SU-DHL-6 (cell line): ENCODE results near the gene WDR5.

Experiments used
- H2AFZ ChIP-seq: fragments of 200-600 bp; sonication (generic); 2 replicates; pipeline ENCODE4 v1.6.1; 2014; ENCODE audit warnings: low read depth, mild to moderate bottlenecking, moderate library complexity, mixed read lengths, antibody characterized with exemption, low read length; ENCODE audit not compliant: severe bottlenecking
- H3F3A ChIP-seq: fragments of 200-600 bp; shearing (Covaris generic); 2 replicates; pipeline ENCODE4 v1.6.0; 2016; ENCODE audit warnings: antibody characterized with exemption, mild to moderate bottlenecking; ENCODE audit not compliant: insufficient read depth
- H3K27ac ChIP-seq: fragments of 200-600 bp; sonication (generic); 2 replicates; pipeline ENCODE4 v1.5.1; 2016; ENCODE audit warnings: low read depth, mild to moderate bottlenecking, low read length, moderate library complexity, mixed read lengths
- H3K27me3 ChIP-seq: fragments of 200-600 bp; sonication (generic), shearing (Covaris generic); 2 replicates; pipeline ENCODE4 v1.6.0; 2014; ENCODE audit warnings: mild to moderate bottlenecking, low read length
- H3K36me3 ChIP-seq: fragments of 200-600 bp; sonication (generic); 2 replicates; pipeline ENCODE4 v1.6.1; 2014; ENCODE audit warnings: mild to moderate bottlenecking, low read length, mixed read lengths
- H3K4me2 ChIP-seq: fragments of 300-600, 200-600 bp; shearing (Covaris generic), sonication (generic); 2 replicates; pipeline ENCODE4 v1.6.0; 2014; ENCODE audit warnings: low read length, low read depth, mild to moderate bottlenecking; ENCODE audit not compliant: poor library complexity, severe bottlenecking
- H3K4me3 ChIP-seq: fragments of 200-600 bp; sonication (generic); 2 replicates; pipeline ENCODE4 v1.5.1; 2014; ENCODE audit warnings: antibody characterized with exemption, low read length, mild to moderate bottlenecking, mixed read lengths; ENCODE audit not compliant: insufficient read depth, poor library complexity, severe bottlenecking
- H3K79me2 ChIP-seq: fragments of 200-600 bp; sonication (generic); 2 replicates; pipeline ENCODE4 v1.6.1; 2014; ENCODE audit warnings: mild to moderate bottlenecking, low read length, moderate library complexity; ENCODE audit not compliant: insufficient read depth
- H3K9ac ChIP-seq: fragments of 200-600 bp; sonication (generic); 2 replicates; pipeline ENCODE4 v1.7.0; 2014; ENCODE audit warnings: mild to moderate bottlenecking, low read length
- H3K9me2 ChIP-seq: fragments of 200-600 bp; sonication (generic); replicated peaks from 2 replicates; pipeline ENCODE4 v1.6.1; 2014; ENCODE audit warnings: low read length; ENCODE audit not compliant: insufficient read depth
- H3K9me3 ChIP-seq: fragments of 200-600 bp; sonication (generic); 2 replicates; pipeline ENCODE4 v1.6.1; 2014; ENCODE audit warnings: low read length, mixed read lengths; ENCODE audit not compliant: insufficient read depth
- H4K20me1 ChIP-seq: fragments of 200-600 bp; sonication (generic); 2 replicates; pipeline ENCODE4 v1.6.1; 2014; ENCODE audit warnings: low read depth, mild to moderate bottlenecking, antibody characterized with exemption, low read length, moderate library complexity, mixed read lengths
- CTCF ChIP-seq: fragments of 200-600 bp; sonication (generic); IDR thresholded peaks from one replicate; pipeline ENCODE4 v1.5.1; 2017; ENCODE audit warnings: antibody characterized with exemption, mild to moderate bottlenecking, low read length, moderate library complexity; ENCODE audit not compliant: insufficient read depth, poor library complexity, severe bottlenecking
- EZH2phosphoT487 ChIP-seq: fragments of 200-600 bp; sonication (generic), shearing (Covaris generic); conservative IDR thresholded peaks from 2 replicates; pipeline ENCODE4 v1.6.1; 2018; ENCODE audit warnings: mild to moderate bottlenecking, antibody characterized with exemption, low read length, moderate library complexity, mixed read lengths

WDR5 gene

GRCh38 chr9:134144801-134145200, 8.9 kb downstream of the WDR5 start:
- Histone ChIP-seq H3F3A (no peaks in the 10 kb centered on the region), H4K20me1 (no peaks in the 10 kb centered on the region), H3K9me2 (no peaks in the 10 kb centered on the region), H3K9me3 (no peaks in the 10 kb centered on the region), H3K27ac (no peak overlapping the region), H3K9ac (no peak overlapping the region), H3K4me2 (no peak overlapping the region), H3K79me2 (peaks cover 6% of the 10 kb centered on the region), H3K4me3 (no peak overlapping the region), H2AFZ (no peak overlapping the region), H3K36me3 (no peaks in the 10 kb centered on the region), H3K27me3 (no peaks in the 10 kb centered on the region)
- TF ChIP-seq EZH2phosphoT487 (no peak), CTCF (no peak)

- H4K20me1 ChIP-seq, result no peaks in the 10 kb centered on the region
- H3K4me3 ChIP-seq, result no peak overlapping the region
- peaks cover 2% of the 10 kb centered on the region; the same call in 1 of the 2 replicates for H3K79me2 ChIP-seq
- H3K27me3 ChIP-seq, result no peaks in the 10 kb centered on the region
- no peaks in the 10 kb centered on the region for H3K36me3 ChIP-seq
- TF ChIP-seq CTCF (no peak), EZH2phosphoT487 (no peak)
- no peaks in the 10 kb centered on the region for H3K9me2 ChIP-seq
- H3F3A ChIP-seq, result no peaks in the 10 kb centered on the region
- H2AFZ ChIP-seq, result no peak overlapping the region
- no peak overlapping the region for H3K27ac ChIP-seq
- H3K4me2 ChIP-seq, result no peak overlapping the region
- no peaks in the 10 kb centered on the region for H3K9me3 ChIP-seq
- no peak overlapping the region for H3K9ac ChIP-seq
Observed at GRCh38 chr9:134145262-134145661, 9.4 kb downstream of the WDR5 start.

- Histone ChIP-seq H3K4me2 (no peak overlapping the region), H3K36me3 (no peaks in the 10 kb centered on the region), H3K9ac (no peak overlapping the region), H3K79me2 (no peaks in the 10 kb centered on the region), H3K9me2 (no peaks in the 10 kb centered on the region), H3K27ac (no peak overlapping the region), H3K4me3 (no peak overlapping the region), H4K20me1 (no peaks in the 10 kb centered on the region), H3K9me3 (no peaks in the 10 kb centered on the region), H3F3A (no peaks in the 10 kb centered on the region), H2AFZ (no peak overlapping the region), H3K27me3 (no peaks in the 10 kb centered on the region)
- TF ChIP-seq EZH2phosphoT487 (no peak), CTCF (no peak)
Observed at GRCh38 chr9:134146774-134147493, 11.1 kb downstream of the WDR5 start.
